ENCODE data around the gene LTB4R. TPM values are rescaled to one million over a fixed set of nuclear protein-coding genes. Genes with fewer than 3 reads are reported as not detected.

LTB4R gene
- total RNA-seq, 4 donors from 2014 or later: 83.1 to 137 (median 117) TPM

- peak; percentile 77 to 82 for DNase-seq (ENCODE audit: low spot score in 2 of 2)
- H3K4me3 ChIP-seq: no peak overlapping the region
- peaks cover 36% of the 10 kb centered on the region for H3K36me3 ChIP-seq
- 62% methylated on average over 11 of the region's 12 CpGs for WGBS
- H3K27ac ChIP-seq: peak overlapping the region; percentile 64
- H3K4me1 ChIP-seq: peaks cover 44% of the 10 kb centered on the region
- H3K9me3 ChIP-seq: no peaks in the 10 kb centered on the region
- H3K27me3 ChIP-seq: no peaks in the 10 kb centered on the region
- TF ChIP-seq EP300 (IDR thresholded peaks at IDR 0.05) (no peak), POLR2AphosphoS5 (IDR thresholded peaks at IDR 0.05) (peak in 1 of 3 donors; percentile 15), POLR2A (IDR thresholded peaks at IDR 0.05) (no peak), CTCF (IDR thresholded peaks at IDR 0.05) (peak; percentile 71 to 74)
These were observed 14.8 kb upstream of the LTB4R start for GRCh38 chr14:24296341-24297157.

DNA sequence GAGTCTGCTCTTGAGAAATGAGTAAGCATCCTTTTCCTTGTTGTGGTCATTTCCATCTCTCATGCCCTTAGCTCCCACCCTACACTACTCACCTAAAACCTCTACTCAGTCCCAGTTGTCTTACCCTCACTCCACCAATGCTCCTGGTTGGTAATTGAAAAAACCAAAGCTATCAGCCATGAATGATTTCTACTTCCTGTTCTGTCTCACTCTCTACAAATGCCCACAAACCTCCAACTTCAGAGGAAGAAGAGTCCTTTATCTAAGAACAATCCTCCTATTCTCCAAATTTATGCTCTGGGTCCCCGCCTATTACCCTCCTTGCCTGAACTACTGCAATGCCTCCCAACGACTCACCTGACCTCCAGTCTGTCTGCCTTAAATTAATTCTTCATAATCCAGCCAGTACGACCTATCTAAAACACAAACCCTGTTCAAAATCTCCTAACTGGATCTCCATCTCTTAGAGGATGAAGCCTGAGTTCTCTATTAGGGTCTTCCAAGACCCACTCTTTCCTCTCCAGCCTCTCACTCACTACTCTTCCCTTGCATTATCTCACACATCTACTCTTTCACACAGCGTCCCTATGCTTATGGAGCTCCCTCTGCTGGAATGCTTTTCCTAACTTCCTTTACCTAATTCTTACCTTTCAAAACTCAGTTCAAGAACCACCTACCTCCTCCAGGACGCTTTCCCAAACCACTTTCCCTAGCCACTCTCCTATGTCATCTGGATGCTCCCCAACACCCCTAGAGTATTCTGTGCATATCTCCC is 13.9 kb upstream of the LTB4R start:
- DNase-seq (ENCODE audit: low spot score in 2 of 2): no peak
- H3K9me3 ChIP-seq: no peaks in the 10 kb centered on the region
- H3K27me3 ChIP-seq: no peaks in the 10 kb centered on the region
- no peak for TF ChIP-seq POLR2AphosphoS5 (IDR thresholded peaks at IDR 0.05)
- peak; percentile 19 to 45 for TF ChIP-seq CTCF (IDR thresholded peaks at IDR 0.05)
- no peak for TF ChIP-seq EP300 (IDR thresholded peaks at IDR 0.05)
- H3K4me1 ChIP-seq: peaks cover 44% of the 10 kb centered on the region
- 41% methylated on average over 5 of the region's 5 CpGs for WGBS
- no peak overlapping the region for H3K4me3 ChIP-seq
- H3K27ac ChIP-seq: no peak overlapping the region
- peaks cover 36% of the 10 kb centered on the region for H3K36me3 ChIP-seq

DNA sequence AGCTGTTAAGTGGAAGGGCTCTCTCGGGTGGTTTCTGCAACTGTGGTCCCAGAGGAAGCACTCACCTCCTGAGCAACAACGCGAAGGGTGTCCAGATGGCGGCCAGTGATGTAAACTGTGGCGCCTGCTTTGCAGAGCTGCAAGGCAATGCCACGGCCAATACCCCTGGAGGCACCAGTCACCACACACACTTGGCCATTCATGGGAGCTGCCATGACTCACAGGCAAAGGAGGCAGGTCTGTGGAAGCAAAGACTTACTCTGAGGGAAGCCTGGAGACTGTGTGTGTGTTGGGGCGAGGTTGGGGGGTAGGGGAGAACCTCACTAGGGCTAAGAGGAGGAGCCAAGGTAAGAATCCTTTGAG is 12.4 kb upstream of the LTB4R start:
- Histone ChIP-seq H3K4me1 (peaks cover 44% of the 10 kb centered on the region), H3K27ac (peak overlapping the region; percentile 88), H3K9me3 (no peaks in the 10 kb centered on the region), H3K36me3 (peaks cover 47% of the 10 kb centered on the region), H3K4me3 (peak overlapping the region; percentile 87), H3K27me3 (no peaks in the 10 kb centered on the region)
- no peak for DNase-seq (ENCODE audit: low spot score in 2 of 2)
- WGBS: 34% methylated on average over 7 of the region's 7 CpGs
- TF ChIP-seq POLR2A (IDR thresholded peaks at IDR 0.05) (no peak), CTCF (IDR thresholded peaks at IDR 0.05) (no peak), POLR2AphosphoS5 (IDR thresholded peaks at IDR 0.05) (no peak), EP300 (IDR thresholded peaks at IDR 0.05) (no peak)

GRCh38 chr14:24299255-24300191 is 11.8 kb upstream of the LTB4R start, which contains the start of the genes DHRS1 and NOP9:
DHRS1 (minus strand) TSS chr14:24299780; CDS start chr14:24299106, 674 bp downstream.
NOP9 (plus strand) TSS chr14:24299850; CDS start chr14:24299955, 105 bp downstream.
- peaks cover 53% of the 10 kb centered on the region for H3K36me3 ChIP-seq
- no peaks in the 10 kb centered on the region for H3K27me3 ChIP-seq
- H3K9me3 ChIP-seq: no peaks in the 10 kb centered on the region
- WGBS: under 1% methylated on average over 21 of the region's 75 CpGs
- peaks cover 44% of the 10 kb centered on the region for H3K4me1 ChIP-seq
- TF ChIP-seq POLR2A (IDR thresholded peaks at IDR 0.05) (peak in 1 of 2 donors; percentile 46), EP300 (IDR thresholded peaks at IDR 0.05) (no peak), POLR2AphosphoS5 (IDR thresholded peaks at IDR 0.05) (peak; percentile 48 to 92 (median 83)), CTCF (IDR thresholded peaks at IDR 0.05) (no peak)
- H3K27ac ChIP-seq: peak within 1 kb of the TSS; percentile 88
- peak within 1 kb of the TSS; percentile 87 for H3K4me3 ChIP-seq
- peak; percentile 96 for DNase-seq (ENCODE audit: low spot score in 2 of 2)
